PC-9 (cell line): Measurements from ENCODE around the gene PCSK7.
"Not testable (repeated sequence)": the region's sequence is repeated elsewhere in the genome, so short reads cannot be mapped to it uniquely, and the experiment has no call there.

Source experiments
- CTCF ChIP-seq: fragments of 200-600 bp; sonication (generic); conservative IDR thresholded peaks from 2 replicates; pipeline ENCODE4 v1.6.1; 2017; ENCODE audit warnings: mixed run types, antibody characterized with exemption, mild to moderate bottlenecking, moderate library complexity
- EZH2 ChIP-seq: fragments of 200-600 bp; sonication (generic); IDR thresholded peaks from 2 replicates; pipeline ENCODE4 v1.8.0; 2017; ENCODE audit warnings: antibody characterized with exemption, low read depth

DNA sequence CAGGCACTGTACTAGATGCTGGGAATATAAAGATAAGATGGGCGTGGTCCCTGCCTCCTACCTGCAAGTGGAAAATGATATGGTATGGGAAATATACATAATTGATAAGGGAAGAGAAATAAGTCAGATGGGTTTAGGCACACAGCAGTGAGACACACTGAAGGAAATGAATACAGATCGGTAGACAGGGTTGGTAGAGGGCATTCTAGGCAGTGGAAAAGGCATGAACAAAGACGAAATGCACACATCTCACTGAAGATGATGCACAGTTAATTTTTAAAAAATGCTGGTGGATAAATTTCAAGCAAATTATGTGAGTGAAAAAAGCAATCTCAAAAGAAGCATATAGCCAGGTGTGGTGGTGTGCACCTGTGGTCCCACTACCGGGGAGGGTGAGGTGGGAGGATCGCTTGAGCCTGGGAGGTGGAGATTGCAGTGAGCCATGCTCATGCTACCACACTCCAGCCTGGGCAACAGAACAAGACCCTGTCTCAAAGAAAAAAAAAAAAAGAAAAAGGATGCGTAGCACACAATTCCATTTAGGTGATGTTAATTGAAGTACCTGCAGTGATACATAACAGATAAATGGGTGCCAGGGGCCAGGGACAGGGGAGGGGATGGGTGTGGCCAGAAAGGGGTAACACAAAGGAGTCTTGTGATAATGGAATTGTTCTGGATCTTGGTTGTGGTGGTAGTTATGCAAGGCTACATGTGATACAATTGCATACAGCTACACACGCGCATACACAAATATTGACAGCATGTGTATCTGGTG lies 22.3 kb downstream of the PCSK7 start:
- TF ChIP-seq CTCF, EZH2: not testable (repeated sequence)
